ENCODE results near the gene SH3PXD2A. TPM values are rescaled to one million over a fixed set of nuclear protein-coding genes. Genes with fewer than 3 reads are reported as not detected.
"Not testable (repeated sequence)": the region's sequence is repeated elsewhere in the genome, so short reads cannot be mapped to it uniquely, and the experiment has no call there.

SH3PXD2A gene
- total RNA-seq, 1 donor: 29.0 TPM

DNA sequence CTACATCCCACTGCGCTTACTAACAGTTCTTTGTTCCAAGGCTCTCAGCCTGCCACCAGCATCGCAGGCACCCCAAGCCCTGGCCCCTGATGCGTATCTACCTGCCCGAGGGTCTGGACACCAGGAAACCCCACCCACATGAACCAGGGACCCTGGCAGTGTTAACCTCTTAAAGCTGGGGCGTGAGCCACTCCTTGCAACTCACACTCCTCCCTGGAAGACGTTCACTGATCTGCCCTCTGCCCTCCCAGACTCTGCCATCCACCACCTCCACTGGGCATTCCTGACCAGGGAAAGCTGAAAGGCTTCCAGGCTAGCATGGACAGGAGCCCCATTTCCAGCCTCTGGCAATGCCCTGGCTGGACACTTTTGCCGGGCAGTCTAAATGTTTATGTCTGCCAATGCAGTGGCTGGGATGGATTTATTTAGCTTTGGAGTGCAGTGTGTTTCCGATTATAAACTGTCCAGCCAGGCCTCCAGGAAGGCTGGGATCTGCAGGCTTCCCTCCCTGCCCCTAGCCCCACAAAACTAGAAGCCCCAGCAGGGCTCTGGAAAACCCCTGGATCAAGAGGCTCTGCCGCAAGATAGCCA, 244.4 kb downstream of the SH3PXD2A start:
- Histone ChIP-seq H3K36me3 (ENCODE audit: insufficient read depth, low read length) (peaks cover 54% of the 10 kb centered on the region), H3K4me2 (ENCODE audit: insufficient read depth, low read length) (no peak overlapping the region), H3K4me3 (ENCODE audit: insufficient read depth, low read length) (no peak overlapping the region), H3K79me2 (ENCODE audit: insufficient read depth, low read length) (no peaks in the 10 kb centered on the region), H3K9me3 (ENCODE audit: low read depth, low read length) (no peaks in the 10 kb centered on the region), H4K20me1 (ENCODE audit: insufficient read depth, low read length) (no peaks in the 10 kb centered on the region), H3K4me1 (ENCODE audit: insufficient read depth, low read length) (peaks cover 28% of the 10 kb centered on the region), H3K27ac (ENCODE audit: low read depth, low read length) (peak overlapping the region; percentile 15), H2AFZ (ENCODE audit: low read length) (no peak overlapping the region), H3K27me3 (ENCODE audit: insufficient read depth, low read length) (no peaks in the 10 kb centered on the region)
- TF ChIP-seq, protein P1, sequence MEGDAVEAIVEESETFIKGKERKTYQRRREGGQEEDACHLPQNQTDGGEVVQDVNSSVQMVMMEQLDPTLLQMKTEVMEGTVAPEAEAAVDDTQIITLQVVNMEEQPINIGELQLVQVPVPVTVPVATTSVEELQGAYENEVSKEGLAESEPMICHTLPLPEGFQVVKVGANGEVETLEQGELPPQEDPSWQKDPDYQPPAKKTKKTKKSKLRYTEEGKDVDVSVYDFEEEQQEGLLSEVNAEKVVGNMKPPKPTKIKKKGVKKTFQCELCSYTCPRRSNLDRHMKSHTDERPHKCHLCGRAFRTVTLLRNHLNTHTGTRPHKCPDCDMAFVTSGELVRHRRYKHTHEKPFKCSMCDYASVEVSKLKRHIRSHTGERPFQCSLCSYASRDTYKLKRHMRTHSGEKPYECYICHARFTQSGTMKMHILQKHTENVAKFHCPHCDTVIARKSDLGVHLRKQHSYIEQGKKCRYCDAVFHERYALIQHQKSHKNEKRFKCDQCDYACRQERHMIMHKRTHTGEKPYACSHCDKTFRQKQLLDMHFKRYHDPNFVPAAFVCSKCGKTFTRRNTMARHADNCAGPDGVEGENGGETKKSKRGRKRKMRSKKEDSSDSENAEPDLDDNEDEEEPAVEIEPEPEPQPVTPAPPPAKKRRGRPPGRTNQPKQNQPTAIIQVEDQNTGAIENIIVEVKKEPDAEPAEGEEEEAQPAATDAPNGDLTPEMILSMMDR (IDR thresholded peaks at IDR 0.05; ENCODE audit: extremely low read depth, low read depth, low read length): no peak
- peak; percentile 43 for DNase-seq (ENCODE audit: insufficient read length, low spot score, missing footprints)

DNA sequence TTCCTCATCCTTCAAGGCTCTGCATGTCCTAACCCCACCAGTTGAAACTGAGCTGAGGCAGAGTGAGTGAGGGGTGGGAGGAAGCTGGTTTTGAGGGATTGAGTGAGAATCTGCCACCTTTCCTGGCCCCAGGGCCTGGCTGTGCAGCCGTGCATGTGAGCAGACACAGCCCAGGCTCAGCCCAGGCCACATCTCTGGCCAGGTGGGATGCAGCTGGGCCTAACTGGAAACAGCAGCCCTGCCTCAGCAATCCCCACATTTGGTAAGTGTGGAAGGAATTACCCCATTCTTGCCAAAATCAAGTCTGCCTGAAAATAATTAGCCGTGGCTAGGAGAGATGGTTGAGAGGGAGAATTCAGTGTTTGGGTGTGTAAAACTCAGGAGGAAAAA, 245.3 kb downstream of the SH3PXD2A start:
- no peaks in the 10 kb centered on the region for H3K27me3 ChIP-seq (ENCODE audit: insufficient read depth, low read length)
- no peak overlapping the region for H3K4me3 ChIP-seq (ENCODE audit: insufficient read depth, low read length)
- H3K4me2 ChIP-seq (ENCODE audit: insufficient read depth, low read length): no peak overlapping the region
- no peaks in the 10 kb centered on the region for H4K20me1 ChIP-seq (ENCODE audit: insufficient read depth, low read length)
- no peaks in the 10 kb centered on the region for H3K79me2 ChIP-seq (ENCODE audit: insufficient read depth, low read length)
- H3K9me3 ChIP-seq (ENCODE audit: low read depth, low read length): no peaks in the 10 kb centered on the region
- H3K36me3 ChIP-seq (ENCODE audit: insufficient read depth, low read length): peaks cover 57% of the 10 kb centered on the region
- peaks cover 25% of the 10 kb centered on the region for H3K4me1 ChIP-seq (ENCODE audit: insufficient read depth, low read length)
- TF ChIP-seq, protein P1 (IDR thresholded peaks at IDR 0.05; ENCODE audit: extremely low read depth, low read depth, low read length): no peak
- H2AFZ ChIP-seq (ENCODE audit: low read length): no peak overlapping the region
- H3K27ac ChIP-seq (ENCODE audit: low read depth, low read length): no peak overlapping the region
- peak; percentile 34 for DNase-seq (ENCODE audit: insufficient read length, low spot score, missing footprints)

DNA sequence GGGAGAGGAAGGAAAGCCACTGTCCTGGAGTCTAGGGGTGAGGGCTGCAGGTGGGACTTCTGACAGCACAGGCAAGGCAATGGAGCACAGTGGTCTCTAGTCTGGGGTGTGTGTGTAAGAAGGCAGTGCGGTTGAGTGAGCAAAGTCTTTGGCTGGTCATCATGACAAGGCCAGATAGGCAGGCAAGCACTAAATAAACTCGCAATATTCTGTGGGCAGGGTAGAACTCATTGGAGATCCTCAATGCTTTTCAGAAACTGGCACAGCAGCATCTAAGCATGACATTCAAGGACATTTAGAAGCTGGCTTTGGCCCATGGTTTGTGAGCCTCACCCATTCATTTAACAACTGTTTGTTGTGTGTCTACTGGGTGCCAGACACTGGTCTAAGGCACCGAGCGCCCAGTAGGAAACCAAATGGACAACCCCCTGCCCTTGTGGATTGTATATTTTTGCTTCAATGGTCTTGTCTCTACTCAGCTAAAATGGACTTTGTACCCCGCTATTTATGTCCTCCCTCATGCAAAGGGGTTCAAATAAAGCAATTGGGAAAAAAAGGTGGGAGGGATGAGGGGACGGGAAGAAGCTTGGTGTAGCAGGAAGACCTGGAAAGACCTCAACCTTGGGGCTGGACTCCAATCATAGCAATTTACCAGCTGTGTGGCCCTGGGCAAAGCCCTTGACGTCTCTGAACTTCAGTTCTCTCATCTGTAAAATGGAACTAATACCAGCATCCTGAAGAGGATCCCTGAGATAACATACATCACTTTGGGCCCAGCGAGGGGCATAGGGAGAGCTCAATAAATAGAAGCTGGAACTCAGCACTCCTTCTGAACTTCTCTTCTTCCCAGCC, 245.9 kb downstream of the SH3PXD2A start:
- no peaks in the 10 kb centered on the region for H3K9me3 ChIP-seq (ENCODE audit: low read depth, low read length)
- DNase-seq (ENCODE audit: insufficient read length, low spot score, missing footprints): peak; percentile 30
- peaks cover 3% of the 10 kb centered on the region for H4K20me1 ChIP-seq (ENCODE audit: insufficient read depth, low read length)
- H3K4me1 ChIP-seq (ENCODE audit: insufficient read depth, low read length): peaks cover 19% of the 10 kb centered on the region
- peaks cover 60% of the 10 kb centered on the region for H3K36me3 ChIP-seq (ENCODE audit: insufficient read depth, low read length)
- TF ChIP-seq, protein P1 (IDR thresholded peaks at IDR 0.05; ENCODE audit: extremely low read depth, low read depth, low read length): no peak
- no peak overlapping the region for H3K4me3 ChIP-seq (ENCODE audit: insufficient read depth, low read length)
- H2AFZ ChIP-seq (ENCODE audit: low read length): no peak overlapping the region
- no peak overlapping the region for H3K27ac ChIP-seq (ENCODE audit: low read depth, low read length)
- H3K4me2 ChIP-seq (ENCODE audit: insufficient read depth, low read length): no peak overlapping the region
- no peaks in the 10 kb centered on the region for H3K27me3 ChIP-seq (ENCODE audit: insufficient read depth, low read length)
- no peaks in the 10 kb centered on the region for H3K79me2 ChIP-seq (ENCODE audit: insufficient read depth, low read length)

DNA sequence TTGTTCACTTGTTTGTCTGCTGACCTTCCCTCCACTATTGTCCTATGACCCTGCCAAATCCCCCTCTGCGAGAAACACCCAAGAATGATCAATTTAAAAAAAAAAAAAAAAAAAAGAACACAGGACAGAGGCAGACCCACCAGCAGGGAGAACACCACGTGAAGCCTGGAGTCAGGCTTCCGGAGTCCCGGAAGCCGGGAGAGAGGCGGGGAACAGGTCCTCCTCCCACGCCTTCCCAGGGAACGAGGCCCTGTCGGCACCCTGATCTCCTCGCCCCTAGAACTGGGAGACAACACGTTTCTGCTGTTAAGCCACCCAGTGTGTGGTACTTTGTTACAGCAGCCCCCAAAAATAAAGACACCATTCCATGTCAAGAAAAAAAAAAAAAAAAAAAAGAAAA, 247.3 kb downstream of the SH3PXD2A start:
- H4K20me1 ChIP-seq (ENCODE audit: insufficient read depth, low read length); H3K4me2 ChIP-seq (ENCODE audit: insufficient read depth, low read length); H3K27me3 ChIP-seq (ENCODE audit: insufficient read depth, low read length); H3K9me3 ChIP-seq (ENCODE audit: low read depth, low read length); H3K27ac ChIP-seq (ENCODE audit: low read depth, low read length); H3K79me2 ChIP-seq (ENCODE audit: insufficient read depth, low read length); H3K4me3 ChIP-seq (ENCODE audit: insufficient read depth, low read length); H2AFZ ChIP-seq (ENCODE audit: low read length): not testable (repeated sequence)
- Histone ChIP-seq H3K4me1 (ENCODE audit: insufficient read depth, low read length) (peaks cover 17% of the 10 kb centered on the region), H3K36me3 (ENCODE audit: insufficient read depth, low read length) (peaks cover 64% of the 10 kb centered on the region)
- peak; percentile 8 for DNase-seq (ENCODE audit: insufficient read length, low spot score, missing footprints)

DNA sequence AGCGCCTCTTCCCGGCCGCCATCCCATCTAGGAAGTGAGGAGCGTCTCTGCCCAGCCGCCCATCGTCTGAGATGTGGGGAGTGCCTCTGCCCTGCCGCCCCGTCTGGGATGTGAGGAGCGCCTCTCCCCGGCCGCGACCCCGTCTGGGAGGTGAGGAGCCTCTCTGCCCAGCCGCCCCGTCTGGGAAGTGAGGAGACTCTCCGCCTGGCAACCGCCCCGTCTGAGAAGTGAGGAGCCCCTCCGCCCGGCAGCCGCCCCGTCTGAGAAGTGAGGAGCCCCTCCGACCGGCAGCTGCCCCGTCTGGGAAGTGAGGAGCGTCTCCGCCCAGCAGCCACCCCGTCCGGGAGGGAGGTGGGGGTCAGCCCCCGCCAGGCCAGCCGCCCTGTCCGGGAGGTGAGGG, 248.3 kb downstream of the SH3PXD2A start:
- H3K36me3 ChIP-seq (ENCODE audit: insufficient read depth, low read length): peaks cover 70% of the 10 kb centered on the region
- not testable (repeated sequence) for H3K4me1 ChIP-seq (ENCODE audit: insufficient read depth, low read length); H3K4me3 ChIP-seq (ENCODE audit: insufficient read depth, low read length); H3K79me2 ChIP-seq (ENCODE audit: insufficient read depth, low read length); H3K9me3 ChIP-seq (ENCODE audit: low read depth, low read length); H3K4me2 ChIP-seq (ENCODE audit: insufficient read depth, low read length); H2AFZ ChIP-seq (ENCODE audit: low read length); H3K27me3 ChIP-seq (ENCODE audit: insufficient read depth, low read length); DNase-seq (ENCODE audit: insufficient read length, low spot score, missing footprints); H3K27ac ChIP-seq (ENCODE audit: low read depth, low read length); H4K20me1 ChIP-seq (ENCODE audit: insufficient read depth, low read length)

DNA sequence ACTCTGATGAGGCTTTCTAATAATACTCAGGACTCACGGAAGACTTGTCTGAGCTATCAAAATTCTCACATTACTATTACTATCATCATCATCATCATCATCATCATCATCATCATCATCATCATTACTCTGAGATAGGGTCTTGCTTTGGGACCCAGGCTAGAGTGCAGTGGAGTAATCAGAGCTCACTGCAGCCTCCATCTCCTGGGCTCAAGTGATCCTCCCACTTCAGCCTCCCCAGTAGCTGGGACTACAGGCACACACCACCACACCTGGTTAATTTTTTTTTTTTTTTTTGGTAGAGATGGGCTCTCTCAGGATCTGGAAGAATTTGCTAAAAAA, 249.3 kb downstream of the SH3PXD2A start:
- H3K36me3 ChIP-seq (ENCODE audit: insufficient read depth, low read length): peaks cover 69% of the 10 kb centered on the region
- H3K27ac ChIP-seq (ENCODE audit: low read depth, low read length): peak overlapping the region; percentile 36
- not testable (repeated sequence) for DNase-seq (ENCODE audit: insufficient read length, low spot score, missing footprints)

More for the DNA sequence above, 249.3 kb downstream of the SH3PXD2A start:
- not testable (repeated sequence) for H4K20me1 ChIP-seq (ENCODE audit: insufficient read depth, low read length); H3K27me3 ChIP-seq (ENCODE audit: insufficient read depth, low read length); H3K4me1 ChIP-seq (ENCODE audit: insufficient read depth, low read length); H3K79me2 ChIP-seq (ENCODE audit: insufficient read depth, low read length); H3K4me2 ChIP-seq (ENCODE audit: insufficient read depth, low read length); H3K9me3 ChIP-seq (ENCODE audit: low read depth, low read length); H2AFZ ChIP-seq (ENCODE audit: low read length); H3K4me3 ChIP-seq (ENCODE audit: insufficient read depth, low read length)
